GM12865 (cell line): Measurements from ENCODE around the gene BCKDHA.
A peak's percentile ranks its signal among the peaks of the same experiment; 100 is the strongest.
"Not testable (repeated sequence)": the region's sequence is repeated elsewhere in the genome, so short reads cannot be mapped to it uniquely, and the experiment has no call there.

Source experiments
- DNase-seq: peaks from one replicate; pipeline ENCODE4 v3.0.0; 2010; ENCODE audit warnings: low read depth
- H3K4me3 ChIP-seq: 2 replicates; pipeline ENCODE4 v1.5.1; 2011; ENCODE audit warnings: mild to moderate bottlenecking, low read depth, low read length, control low read depth
- TF ChIP-seq, protein P1 (sequence below): IDR thresholded peaks from 2 replicates; pipeline ENCODE4 v1.5.1; 2011; ENCODE audit warnings: low read length, control low read depth, low read depth, inconsistent platforms; ENCODE audit not compliant: insufficient read depth; ENCODE audit errors: missing control alignments

The BCKDHA gene

DNA sequence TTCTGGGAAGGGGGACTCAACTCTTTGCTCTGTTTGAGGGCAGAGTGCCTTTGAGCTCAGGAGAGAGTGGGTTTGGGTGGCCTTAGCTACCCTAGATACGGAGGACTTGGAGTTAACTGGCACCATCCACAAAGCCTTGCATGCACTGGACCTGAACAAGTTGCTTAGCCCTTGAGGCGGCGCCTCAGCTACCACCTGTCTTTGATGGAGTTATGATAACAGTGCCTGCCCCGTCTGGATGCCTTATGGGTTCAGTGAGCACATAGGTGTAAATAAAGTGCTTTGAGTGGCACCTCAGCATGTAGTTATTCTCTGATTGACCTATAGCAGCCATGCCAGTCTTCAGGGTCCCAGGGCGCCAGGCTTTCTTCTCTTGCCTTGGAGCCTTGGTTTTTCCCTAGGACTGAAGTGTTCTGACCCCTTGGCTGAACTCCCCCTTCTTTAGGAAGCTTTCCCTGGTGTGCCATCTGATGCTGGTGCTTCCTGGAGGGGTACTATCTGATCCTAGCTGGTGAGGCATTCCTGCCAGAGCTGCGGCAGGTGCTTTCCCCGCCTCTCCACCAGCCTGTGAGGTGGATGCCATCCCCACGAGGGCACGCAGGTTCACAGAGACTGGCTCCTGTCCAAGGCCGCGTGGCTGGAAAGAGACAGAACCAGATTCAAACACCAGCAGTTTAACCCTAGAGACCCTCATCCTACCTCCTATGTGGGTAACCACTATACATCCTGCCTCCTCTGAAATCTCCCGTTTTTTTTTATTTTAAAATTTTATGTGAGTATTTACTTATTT lies 5.8 kb downstream of the BCKDHA start:
- DNase-seq: no peak
- H3K4me3 ChIP-seq: no peak overlapping the region
- TF ChIP-seq, protein P1, sequence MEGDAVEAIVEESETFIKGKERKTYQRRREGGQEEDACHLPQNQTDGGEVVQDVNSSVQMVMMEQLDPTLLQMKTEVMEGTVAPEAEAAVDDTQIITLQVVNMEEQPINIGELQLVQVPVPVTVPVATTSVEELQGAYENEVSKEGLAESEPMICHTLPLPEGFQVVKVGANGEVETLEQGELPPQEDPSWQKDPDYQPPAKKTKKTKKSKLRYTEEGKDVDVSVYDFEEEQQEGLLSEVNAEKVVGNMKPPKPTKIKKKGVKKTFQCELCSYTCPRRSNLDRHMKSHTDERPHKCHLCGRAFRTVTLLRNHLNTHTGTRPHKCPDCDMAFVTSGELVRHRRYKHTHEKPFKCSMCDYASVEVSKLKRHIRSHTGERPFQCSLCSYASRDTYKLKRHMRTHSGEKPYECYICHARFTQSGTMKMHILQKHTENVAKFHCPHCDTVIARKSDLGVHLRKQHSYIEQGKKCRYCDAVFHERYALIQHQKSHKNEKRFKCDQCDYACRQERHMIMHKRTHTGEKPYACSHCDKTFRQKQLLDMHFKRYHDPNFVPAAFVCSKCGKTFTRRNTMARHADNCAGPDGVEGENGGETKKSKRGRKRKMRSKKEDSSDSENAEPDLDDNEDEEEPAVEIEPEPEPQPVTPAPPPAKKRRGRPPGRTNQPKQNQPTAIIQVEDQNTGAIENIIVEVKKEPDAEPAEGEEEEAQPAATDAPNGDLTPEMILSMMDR: no peak

DNA sequence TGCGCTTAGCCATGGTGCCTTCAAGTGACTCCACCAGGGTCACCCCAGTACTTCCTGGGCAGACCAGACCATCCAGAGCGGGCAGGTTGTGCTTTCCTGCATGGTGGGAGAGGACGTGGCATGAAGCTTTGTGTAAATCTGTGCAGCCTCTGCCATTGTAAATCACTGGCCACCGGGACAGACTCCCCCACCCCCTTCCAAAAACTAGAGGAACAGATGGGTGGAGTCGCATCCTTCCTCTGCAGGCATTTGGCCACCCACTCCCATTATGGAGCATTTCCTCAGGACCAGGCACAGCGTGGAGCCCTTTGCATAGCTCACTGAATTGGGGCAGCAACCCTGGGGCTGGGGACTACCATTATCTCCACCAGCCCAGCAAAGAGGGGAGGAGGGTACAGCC lies 8.2 kb downstream of the BCKDHA start:
- H3K4me3 ChIP-seq: no peak overlapping the region
- DNase-seq: no peak
- TF ChIP-seq, protein P1: no peak

DNA sequence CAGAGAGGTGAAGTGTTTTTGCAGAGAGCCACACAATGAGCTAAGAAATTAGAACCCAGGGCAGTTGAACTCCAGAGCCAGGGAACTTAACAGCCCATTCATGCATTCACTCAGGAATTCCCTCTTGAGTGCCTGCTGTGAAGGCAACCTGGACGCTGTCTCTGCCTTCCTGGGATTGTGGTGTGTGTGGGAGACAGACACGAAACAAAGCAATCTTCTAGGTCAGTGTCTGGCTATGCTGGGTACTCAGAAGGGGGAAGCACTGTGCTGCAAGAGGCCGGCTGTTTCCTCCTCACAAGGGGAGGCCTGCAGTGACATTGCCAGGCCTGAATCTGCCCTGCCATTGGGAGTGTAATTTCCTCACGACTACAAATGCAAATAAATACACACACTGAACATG lies 9.7 kb downstream of the BCKDHA start:
- TF ChIP-seq, protein P1: no peak
- peak; percentile 52 for DNase-seq
- H3K4me3 ChIP-seq: no peak overlapping the region

DNA sequence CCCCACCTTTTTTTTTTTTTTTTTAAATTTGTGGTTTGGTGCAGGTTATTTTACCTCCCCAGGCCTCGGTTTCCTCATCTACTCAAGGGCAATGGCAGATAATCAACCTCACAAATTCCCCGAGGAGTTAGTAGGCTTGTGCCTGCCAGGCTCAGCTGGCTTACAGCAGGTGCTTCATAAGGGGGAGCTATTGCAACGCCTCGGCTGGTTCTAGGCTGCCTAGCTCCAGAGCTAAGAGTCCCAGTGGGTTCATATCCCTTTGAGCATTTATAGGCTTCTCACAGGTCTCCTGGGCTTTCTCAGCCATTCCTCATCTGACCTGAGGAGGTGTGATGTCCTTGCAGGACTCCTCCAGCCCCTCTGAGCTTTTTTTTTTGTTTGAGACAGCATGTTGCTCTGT lies 10.6 kb downstream of the BCKDHA start:
- no peak overlapping the region for H3K4me3 ChIP-seq
- TF ChIP-seq, protein P1: no peak
- peak; percentile 48 for DNase-seq

DNA sequence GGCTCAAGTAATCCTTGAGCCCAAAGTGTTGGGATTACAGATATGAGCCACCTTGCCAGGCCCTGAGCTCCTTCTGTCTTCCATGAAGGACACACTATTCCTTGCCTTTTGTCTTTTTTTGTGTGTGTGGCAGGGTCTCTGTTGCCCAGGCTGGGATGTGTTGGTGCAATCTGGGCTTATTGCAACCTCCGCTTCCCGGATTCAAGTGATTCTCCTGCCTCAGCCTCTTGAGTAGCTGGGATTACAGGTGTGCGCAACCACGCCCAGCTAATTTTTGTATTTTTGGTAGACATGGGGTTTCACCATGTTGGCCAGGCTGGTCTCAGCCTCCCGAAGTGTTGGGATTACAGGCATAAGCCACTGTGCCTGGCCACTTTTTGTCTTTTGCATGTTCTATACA lies 11.2 kb downstream of the BCKDHA start:
- H3K4me3 ChIP-seq, DNase-seq: not testable (repeated sequence)

DNA sequence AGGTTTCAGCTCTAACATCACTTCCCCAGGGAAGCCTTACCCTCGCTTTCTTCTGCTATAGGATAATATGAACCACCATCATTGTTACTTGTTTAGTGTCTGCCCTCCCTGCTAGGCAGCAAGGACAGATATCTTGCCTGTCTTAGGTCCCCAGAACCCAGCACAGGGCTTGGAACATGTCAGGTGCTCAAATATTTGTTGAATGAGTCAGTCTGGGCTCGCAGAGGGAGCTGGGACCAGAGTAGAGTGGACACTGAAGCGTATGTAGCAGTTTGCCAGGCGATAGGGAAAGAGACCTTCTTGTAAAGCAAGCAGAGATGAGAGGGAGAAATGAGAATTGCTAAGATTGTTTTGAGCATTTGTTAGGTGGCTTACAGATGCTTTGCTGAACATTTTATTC lies 11.7 kb downstream of the BCKDHA start:
- H3K4me3 ChIP-seq: no peak overlapping the region
- peak; percentile 24 for DNase-seq
- TF ChIP-seq, protein P1: no peak

DNA sequence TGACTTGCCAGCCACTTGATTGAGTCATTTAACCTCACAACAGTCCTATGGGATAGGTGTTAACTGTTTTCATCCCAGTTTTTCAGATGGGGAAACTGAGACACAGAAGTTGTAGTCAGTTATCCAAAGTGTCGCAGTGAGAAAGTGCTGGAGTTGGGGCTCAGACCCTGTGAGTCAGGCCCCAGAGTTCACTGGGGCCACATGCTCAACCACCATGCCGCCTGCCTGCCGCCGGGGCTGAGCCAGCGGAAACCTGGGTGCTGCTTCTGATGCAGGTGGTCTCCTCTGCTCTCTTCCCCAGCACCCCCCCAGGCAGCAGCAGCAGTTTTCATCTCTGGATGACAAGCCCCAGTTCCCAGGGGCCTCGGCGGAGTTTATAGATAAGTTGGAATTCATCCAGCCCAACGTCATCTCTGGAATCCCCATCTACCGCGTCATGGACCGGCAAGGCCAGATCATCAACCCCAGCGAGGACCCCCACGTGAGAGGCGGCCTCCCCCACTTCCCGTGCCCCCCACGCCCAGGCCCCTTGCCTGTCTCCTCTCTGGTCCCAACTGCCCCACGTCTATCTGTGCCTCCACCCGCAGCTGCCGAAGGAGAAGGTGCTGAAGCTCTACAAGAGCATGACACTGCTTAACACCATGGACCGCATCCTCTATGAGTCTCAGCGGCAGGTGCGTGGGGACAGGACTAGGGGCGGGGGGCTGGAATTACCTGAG lies 12.9 kb downstream of the BCKDHA start:
- no peak overlapping the region for H3K4me3 ChIP-seq
- DNase-seq: no peak
- TF ChIP-seq, protein P1: no peak
